ENCODE results near the gene PRKCD.
A peak's percentile ranks its signal among the peaks of the same experiment; 100 is the strongest.

Gene PRKCD

DNA sequence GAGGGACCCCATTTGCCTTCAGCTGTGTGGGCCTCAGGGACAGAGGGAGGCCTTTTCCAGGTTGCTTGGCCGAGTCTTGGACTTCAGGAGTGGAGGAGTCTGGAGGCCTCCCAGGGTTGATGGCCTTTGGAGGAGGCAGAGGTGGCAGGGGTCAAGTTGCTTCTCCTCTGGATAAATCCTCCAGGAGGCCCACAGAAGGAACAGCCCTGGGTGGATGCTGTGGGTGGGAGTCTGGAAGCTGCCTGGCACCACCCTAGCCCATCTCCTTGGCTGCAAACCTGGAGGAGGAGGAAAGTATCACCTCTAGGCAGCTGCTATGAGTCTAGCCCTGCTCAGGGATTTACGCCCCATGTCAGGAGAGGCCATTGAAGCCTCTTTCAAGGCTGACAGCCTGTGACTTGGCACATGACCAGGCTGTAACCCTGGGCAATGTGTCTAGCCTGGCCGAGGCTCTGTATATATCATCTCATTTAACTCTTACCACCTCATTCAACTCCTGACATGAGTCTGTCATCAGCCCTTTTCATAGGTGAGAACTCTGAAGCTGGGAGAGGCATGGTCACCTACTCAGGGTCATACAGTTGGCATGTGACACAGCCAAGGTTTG, 2.9 kb upstream of the PRKCD start:
- no peak for DNase-seq

- no peak for DNase-seq
Observed at GRCh38 chr3:53158765-53159155, 2.2 kb upstream of the PRKCD start.

DNA sequence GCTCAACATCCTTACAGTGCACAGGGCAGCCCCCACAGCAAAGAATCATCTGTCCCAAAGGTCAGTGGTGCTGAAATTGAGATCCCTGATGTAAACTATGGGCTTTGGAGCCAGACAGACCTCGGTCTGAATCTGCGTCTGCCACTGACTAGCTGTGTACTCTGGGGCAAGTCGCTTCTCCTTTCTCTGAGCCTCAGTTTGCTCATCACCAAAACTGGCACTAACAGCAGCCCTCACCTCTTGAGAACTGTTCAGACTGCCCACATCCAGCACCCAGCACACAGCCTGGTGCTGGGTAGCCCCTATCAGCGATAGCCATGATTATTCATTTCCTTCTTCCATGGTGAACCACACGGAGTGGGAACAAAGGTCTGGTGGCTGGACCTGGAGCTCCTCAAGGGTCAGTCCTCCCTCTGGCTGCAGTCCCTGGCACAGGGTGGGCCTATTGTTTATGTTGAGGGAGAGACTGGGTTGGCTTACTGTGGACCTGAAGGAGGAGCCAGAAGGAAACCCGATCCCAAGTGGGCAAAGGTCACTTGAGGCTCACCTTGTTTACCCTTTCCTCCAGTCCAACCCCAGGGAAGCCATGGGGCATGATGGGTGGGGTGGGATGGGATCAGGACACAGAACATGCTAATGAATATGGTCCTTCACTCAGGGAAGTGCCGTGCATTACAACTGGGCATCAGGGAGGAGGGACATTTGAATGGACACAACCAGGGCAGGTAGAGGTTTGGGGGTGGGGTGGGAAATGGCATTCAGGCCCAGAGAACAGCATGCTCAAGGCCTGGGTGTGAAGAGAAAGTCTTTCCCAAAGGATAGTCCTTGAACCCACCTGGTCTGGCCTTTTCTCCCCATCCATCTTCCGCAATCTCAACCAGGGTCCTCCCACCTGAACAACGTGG, 1.6 kb upstream of the PRKCD start:
- DNase-seq = no peak

- no peak for DNase-seq
Observed at GRCh38 chr3:53160061-53160659, 849 bp upstream of the PRKCD start.

DNA sequence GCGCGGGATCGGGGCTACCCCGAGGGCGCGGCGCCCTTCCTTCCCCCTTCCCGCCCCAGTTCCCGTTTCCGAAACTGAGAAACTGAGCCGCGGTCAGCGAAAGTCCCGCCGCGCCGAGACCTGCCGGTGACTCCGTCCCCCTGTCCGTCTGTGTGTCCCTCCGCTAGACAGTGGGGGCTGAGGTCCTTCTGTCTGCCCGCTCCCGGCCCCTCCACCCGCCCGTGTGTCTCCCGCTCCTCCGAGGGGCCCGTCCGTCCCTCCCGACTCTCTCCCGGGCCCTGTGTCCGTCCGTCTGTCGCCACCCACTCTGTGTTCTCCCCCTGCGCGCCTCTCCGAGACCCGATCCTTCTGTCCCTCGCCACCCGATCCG, 426 bp downstream of the PRKCD start:
- no peak for DNase-seq

DNA sequence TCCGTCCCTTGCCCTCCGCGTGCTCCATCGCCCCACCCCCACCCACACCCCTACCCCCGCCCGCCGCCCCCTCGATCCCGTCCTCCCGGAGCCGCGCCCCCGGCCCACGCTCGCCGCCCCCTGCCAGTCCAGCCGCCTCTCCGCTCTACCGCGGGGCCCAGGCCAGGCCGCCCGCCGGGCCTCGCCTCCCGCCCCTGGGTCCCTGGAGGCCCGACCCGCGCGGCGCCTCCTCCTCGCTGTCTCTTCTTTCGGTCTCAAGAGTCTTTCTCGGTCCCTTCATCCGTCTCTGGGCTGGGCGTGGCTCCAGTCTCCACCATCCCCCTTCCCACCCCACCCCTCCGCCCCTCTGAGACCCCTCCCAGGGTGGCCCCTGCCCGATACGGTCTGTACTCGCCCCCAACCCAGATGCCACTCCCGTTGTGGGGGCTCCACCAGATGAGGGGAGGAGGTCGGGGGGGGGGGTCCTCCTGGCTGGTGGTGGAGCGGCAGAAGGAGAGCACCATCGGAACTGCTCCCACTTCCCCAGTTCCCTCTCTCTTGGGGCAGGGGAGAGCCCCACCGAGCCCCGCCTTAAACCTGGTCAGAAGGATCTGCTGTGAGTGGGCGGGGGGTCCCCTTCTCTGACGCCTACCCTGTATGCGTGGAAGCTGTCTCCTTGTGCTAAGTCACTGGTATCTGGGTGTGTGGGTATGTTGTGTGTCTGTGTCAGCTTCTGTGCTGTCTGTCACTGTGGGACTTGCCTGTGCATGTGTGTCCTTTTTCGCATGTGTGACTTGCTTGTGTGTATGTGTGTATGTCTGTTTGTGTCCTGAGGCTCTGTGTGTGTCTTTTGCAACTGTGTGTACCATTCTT, 1.0 kb downstream of the PRKCD start:
- DNase-seq = no peak

GRCh38 chr3:53162672-53163443, 1.8 kb downstream of the PRKCD start:
- peak; percentile 32 for DNase-seq

- DNase-seq = no peak
Observed at GRCh38 chr3:53163444-53164387, 2.7 kb downstream of the PRKCD start.

GRCh38 chr3:53164911-53165310, 3.9 kb downstream of the PRKCD start:
- no peak for DNase-seq

- DNase-seq = no peak
Observed at GRCh38 chr3:53166206-53166605, 5.2 kb downstream of the PRKCD start.

GRCh38 chr3:53166781-53167291, 5.8 kb downstream of the PRKCD start:
- no peak for DNase-seq

GRCh38 chr3:53167418-53168174, 6.6 kb downstream of the PRKCD start:
- DNase-seq = no peak

DNA sequence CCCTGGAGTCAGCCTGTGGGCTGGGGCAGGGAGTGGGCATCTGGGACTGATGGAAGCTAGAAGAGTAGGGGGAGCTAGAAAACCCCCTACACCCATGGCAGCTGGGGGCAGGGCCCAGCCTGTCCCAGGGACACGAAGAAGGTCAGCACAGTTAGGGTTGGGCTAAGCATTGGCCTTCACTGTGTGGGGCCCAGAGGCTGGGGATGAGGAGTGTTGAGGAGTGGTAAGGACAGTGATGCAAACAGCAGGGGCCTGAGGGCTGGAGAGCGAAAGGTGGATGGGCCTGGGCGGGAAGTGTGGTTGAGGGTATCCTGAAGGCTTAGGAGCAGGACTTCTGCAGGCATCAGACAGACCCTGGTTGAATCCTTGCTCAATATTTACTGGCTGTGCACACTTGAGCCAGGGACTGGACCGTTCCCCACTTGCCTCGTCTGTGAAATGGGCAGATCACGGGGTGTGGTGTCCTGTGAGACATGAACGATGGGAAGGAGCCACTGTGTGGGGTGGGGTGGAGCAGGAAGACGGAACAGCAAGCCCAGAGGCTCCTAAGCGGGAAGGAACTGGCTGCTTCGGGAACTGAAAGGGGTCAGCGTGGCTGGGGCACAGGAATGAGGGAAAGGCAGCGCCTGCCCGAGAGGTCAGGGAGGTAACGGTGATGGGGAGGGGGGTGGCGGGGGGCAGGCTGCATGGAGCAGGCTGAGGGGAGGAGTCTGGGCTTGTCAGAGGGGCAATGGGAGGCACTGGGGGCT, 7.3 kb downstream of the PRKCD start:
- DNase-seq = no peak

GRCh38 chr3:53169045-53169831, 8.2 kb downstream of the PRKCD start:
- DNase-seq = no peak

- DNase-seq = no peak
Observed at GRCh38 chr3:53169832-53170324, 8.9 kb downstream of the PRKCD start.

DNA sequence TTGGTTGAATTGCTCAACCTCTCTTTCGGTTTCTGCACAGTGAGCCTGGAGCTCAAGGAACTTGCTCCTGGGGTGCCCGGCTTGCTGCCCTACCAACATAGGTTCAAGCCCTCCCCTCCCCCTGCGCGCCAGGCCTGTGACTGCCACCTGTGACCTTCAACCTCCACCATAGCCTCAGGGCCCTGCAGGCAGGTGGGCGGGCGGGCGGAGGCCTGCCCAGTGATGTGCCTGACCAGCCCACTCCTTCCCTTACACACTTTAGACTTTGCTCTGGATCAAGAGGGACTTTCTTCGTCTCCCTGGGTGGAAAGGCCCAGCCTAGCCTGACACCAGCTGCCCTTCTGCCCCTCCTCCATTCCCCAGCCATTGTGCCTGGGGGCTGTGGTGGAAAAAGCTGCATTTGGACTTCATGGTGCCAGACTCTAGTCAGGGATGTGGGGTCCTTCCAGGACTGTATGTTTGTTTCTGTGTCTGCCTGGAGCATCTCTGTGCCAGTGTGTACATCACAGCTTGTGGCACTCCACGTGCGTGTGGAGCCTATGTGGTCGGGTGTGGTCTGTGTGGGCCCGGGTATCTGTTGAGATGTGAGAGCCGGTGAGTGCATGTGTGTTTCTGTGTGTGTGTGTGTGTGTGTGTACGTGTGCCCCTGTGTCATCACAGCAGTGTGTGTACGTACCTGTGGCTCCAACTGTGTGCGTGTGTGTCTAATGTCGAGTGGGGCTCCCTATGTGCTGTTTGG, 9.5 kb downstream of the PRKCD start:
- no peak for DNase-seq

GRCh38 chr3:53171064-53171418, 10.0 kb downstream of the PRKCD start:
- no peak for DNase-seq

All from activated effector memory CD4-positive, alpha-beta T cell treated with Interleukin-2 at 50 U/mL for 16 hours (primary cell).